GM18505 (cell line): ENCODE results near the gene HM13.

Source experiments
- ATAC-seq: cut with Tn5 transposase; IDR thresholded peaks from one replicate; pipeline ENCODE4 v1.9.1; 2021; ENCODE audit not compliant: unreplicated experiment
- POLR2A ChIP-seq: IDR thresholded peaks from 4 replicates; pipeline ENCODE4 v1.6.1; 2011; ENCODE audit warnings: borderline replicate concordance; ENCODE audit not compliant: insufficient read depth, insufficient read length; ENCODE audit errors: extremely low read depth

HM13 gene

GRCh38 chr20:31560094-31560745, 46.0 kb downstream of the HM13 start:
- no peak for TF ChIP-seq POLR2A
- peak; percentile 53 for ATAC-seq

- TF ChIP-seq POLR2A: no peak
- no peak for ATAC-seq
Observed at GRCh38 chr20:31560746-31561598, 46.7 kb downstream of the HM13 start.

GRCh38 chr20:31562241-31562640, 48.0 kb downstream of the HM13 start:
- ATAC-seq: no peak
- TF ChIP-seq POLR2A: no peak

GRCh38 chr20:31564284-31564683, 50.0 kb downstream of the HM13 start:
- no peak for ATAC-seq
- TF ChIP-seq POLR2A: no peak

GRCh38 chr20:31565699-31566318, 51.6 kb downstream of the HM13 start:
- no peak for TF ChIP-seq POLR2A
- ATAC-seq: no peak

- TF ChIP-seq POLR2A: no peak
- no peak for ATAC-seq
Observed at GRCh38 chr20:31566319-31566657, 52.0 kb downstream of the HM13 start.

GRCh38 chr20:31566658-31567379, 52.6 kb downstream of the HM13 start:
- TF ChIP-seq POLR2A: no peak
- no peak for ATAC-seq

GRCh38 chr20:31567380-31567720, 53.1 kb downstream of the HM13 start:
- no peak for TF ChIP-seq POLR2A
- no peak for ATAC-seq

- no peak for TF ChIP-seq POLR2A
- ATAC-seq: no peak
Observed at GRCh38 chr20:31568041-31568731, 53.9 kb downstream of the HM13 start.

- no peak for ATAC-seq
- no peak for TF ChIP-seq POLR2A
Observed at GRCh38 chr20:31568773-31569162, 54.5 kb downstream of the HM13 start.

- peak; percentile 11 for TF ChIP-seq POLR2A
- ATAC-seq: no peak
Observed at GRCh38 chr20:31569163-31570020, 55.1 kb downstream of the HM13 start.

GRCh38 chr20:31570021-31570463, 55.8 kb downstream of the HM13 start:
- ATAC-seq: no peak
- no peak for TF ChIP-seq POLR2A
